Vagina (tissue), 2 donors: Measurements from ENCODE around the gene RELCH.

Source experiments
- CTCF ChIP-seq, 3 experiments: fragments of 450-650 bp in 2 of 3; fragments of 200-600 bp in 1 of 3; sonication (generic) in 1 of 3; IDR thresholded peaks; one replicate each; pipeline ENCODE4 v1.5.1; 2017 to 2019; ENCODE audit warnings: antibody characterized with exemption in 3 of 3, mild to moderate bottlenecking in 2 of 3, moderate library complexity in 2 of 3
- POLR2A ChIP-seq, 2 donors: fragments of 450-650 bp; IDR thresholded peaks; one replicate each; pipeline ENCODE4 v1.6.1; 2017; ENCODE audit warnings: antibody characterized with exemption in 2 of 2, mild to moderate bottlenecking in 2 of 2, moderate library complexity in 2 of 2
- POLR2AphosphoS5 ChIP-seq, 2 donors: sonication (generic); formaldehyde crosslinking; IDR thresholded peaks; one replicate each; pipeline ENCODE4 v1.9.0; 2017; ENCODE audit warnings: antibody characterized with exemption in 2 of 2, mild to moderate bottlenecking in 2 of 2, low read depth in 1 of 2; ENCODE audit not compliant: insufficient read depth in 1 of 2

GRCh38 chr18:62151068-62151771 lies 35.8 kb upstream of the RELCH start:
- no peak for TF ChIP-seq CTCF (IDR thresholded peaks at IDR 0.05)
- no peak for TF ChIP-seq POLR2A (IDR thresholded peaks at IDR 0.05)
- TF ChIP-seq POLR2AphosphoS5 (IDR thresholded peaks at IDR 0.05; ENCODE audit: insufficient read depth in 1 of 2, low read depth in 1 of 2): no peak
